Thyroid gland (tissue), 4 donors: ENCODE data around the gene NSMCE3.

Experiments used
- CTCF ChIP-seq, 6 experiments: fragments of 200-600 bp in 3 of 6; fragments of 450-650 bp in 3 of 6; sonication (generic) in 3 of 6; IDR thresholded peaks; one replicate each; pipeline ENCODE4 v1.5.1; 2016 to 2019; ENCODE audit warnings: antibody characterized with exemption in 6 of 6, mild to moderate bottlenecking in 2 of 6, inconsistent platforms in 1 of 6, moderate library complexity in 1 of 6
- POLR2A ChIP-seq, 2 donors: fragments of 450-650 bp; IDR thresholded peaks; one replicate each; pipeline ENCODE4 v1.6.1; 2017; ENCODE audit warnings: antibody characterized with exemption in 2 of 2, mild to moderate bottlenecking in 2 of 2, moderate library complexity in 1 of 2

- no peak for TF ChIP-seq CTCF (IDR thresholded peaks at IDR 0.05)
- no peak for TF ChIP-seq POLR2A (IDR thresholded peaks at IDR 0.05)
These were observed 28.4 kb downstream of the NSMCE3 start for GRCh38 chr15:29241207-29241606.
